CD8-positive, alpha-beta memory T cell (primary cell): ENCODE measurements around the gene KRTAP10-9. TPM values are rescaled to one million over a fixed set of nuclear protein-coding genes. Genes with fewer than 3 reads are reported as not detected.
"Not testable (repeated sequence)": the region's sequence is repeated elsewhere in the genome, so short reads cannot be mapped to it uniquely, and the experiment has no call there.

Experiments
- CTCF ChIA-PET: fragments of 350-600 bp; sonication (Branson Sonifier 250); formaldehyde crosslinking; loops from one replicate; lab custom pipeline; 2021; ENCODE audit warnings: antibody characterized with exemption; lab: Charles Lee
- POLR2A ChIA-PET: fragments of 350-600 bp; sonication (Branson Sonifier 250); formaldehyde crosslinking; loops from one replicate; lab custom pipeline; 2021; ENCODE audit warnings: antibody characterized with exemption; lab: Charles Lee
- DNase-seq, 5 donors: peaks; one replicate each; pipeline versions ENCODE4 v3.0.0 to v3.0.0-alpha.2; 2020 to 2022; ENCODE audit warnings: mixed read lengths in 1 of 5
- H3K27ac ChIP-seq: one replicate; pipeline ENCODE4 v1.7.0; 2013; ENCODE audit warnings: low read depth, mild to moderate bottlenecking, low read length, moderate library complexity
- H3K27me3 ChIP-seq: 2 replicates; pipeline ENCODE4 v1.7.0; 2013; ENCODE audit warnings: low read length, mild to moderate bottlenecking; ENCODE audit not compliant: insufficient read depth, poor library complexity, severe bottlenecking
- H3K36me3 ChIP-seq: 2 replicates; pipeline ENCODE4 v1.7.0; 2013; ENCODE audit warnings: mild to moderate bottlenecking, low read length, moderate library complexity; ENCODE audit not compliant: insufficient read depth
- H3K4me1 ChIP-seq: 2 replicates; pipeline ENCODE4 v1.7.0; 2013; ENCODE audit warnings: mild to moderate bottlenecking, low read length, moderate library complexity; ENCODE audit not compliant: insufficient read depth
- H3K4me3 ChIP-seq: 2 replicates; pipeline ENCODE4 v1.7.0; 2013; ENCODE audit warnings: mild to moderate bottlenecking, low read length
- H3K9me3 ChIP-seq: 2 replicates; pipeline ENCODE4 v1.7.0; 2013; ENCODE audit warnings: mild to moderate bottlenecking, low read length
- H3K27ac Mint-ChIP-seq, 8 donors: one replicate each; pipeline ENCODE4 v1.8.0; 2020 to 2021; ENCODE audit warnings: mixed read lengths in 8 of 8, mild to moderate bottlenecking in 6 of 8, inconsistent platforms in 3 of 8, moderate library complexity in 3 of 8
- H3K27me3 Mint-ChIP-seq, 2 donors: one replicate each; pipeline ENCODE4 v1.8.0; 2020 to 2021; ENCODE audit warnings: mixed read lengths in 2 of 2, mild to moderate bottlenecking in 1 of 2, moderate library complexity in 1 of 2
- H3K36me3 Mint-ChIP-seq, 3 donors: one replicate each; pipeline ENCODE4 v1.8.0; 2020 to 2021; ENCODE audit warnings: mixed read lengths in 3 of 3, inconsistent platforms in 1 of 3, mild to moderate bottlenecking in 1 of 3
- H3K4me1 Mint-ChIP-seq, 3 donors: one replicate each; pipeline ENCODE4 v1.8.0; 2020 to 2021; ENCODE audit warnings: mixed read lengths in 3 of 3, inconsistent platforms in 1 of 3, mild to moderate bottlenecking in 1 of 3
- H3K4me3 Mint-ChIP-seq, 7 donors: one replicate each; pipeline ENCODE4 v1.8.0; 2020 to 2021; ENCODE audit warnings: mixed read lengths in 7 of 7, mild to moderate bottlenecking in 6 of 7, moderate library complexity in 4 of 7, inconsistent platforms in 2 of 7
- H3K9me3 Mint-ChIP-seq, 5 donors: one replicate each; pipeline ENCODE4 v1.8.0; 2020 to 2022; ENCODE audit warnings: mixed read lengths in 5 of 5, mild to moderate bottlenecking in 3 of 5, moderate library complexity in 2 of 5, inconsistent platforms in 1 of 5
- polyA plus RNA-seq: library from polyadenylated mRNA; unstranded; fragments of 300-500 nt; fragmentation: Illumina TruSeq; gene quantifications from one replicate; pipeline ENCODE4 v1.2.3, GENCODE V29; 2021
- total RNA-seq, 2 experiments: library from RNA; stranded (reverse); gene quantifications; one replicate each; pipeline ENCODE4 v1.2.3, GENCODE V29; 2021

KRTAP10-9 gene
- total and polyA plus RNA-seq, 3 experiments from 2014 or later: not detected

GRCh38 chr21:44618909-44619308 lies 8.0 kb upstream of the KRTAP10-9 start:
- Mint-ChIP-seq H3K27ac (peak overlapping the region; percentile 70 to 95 (median 91)), H3K4me1 (peaks cover 45 to 64% (median 54%) of the 10 kb centered on the region in 3 donors), H3K36me3 (peaks cover 13 to 40% (median 21%) of the 10 kb centered on the region in 3 donors), H3K9me3 (peaks cover 29 to 41% (median 37%) of the 10 kb centered on the region in 5 donors), H3K4me3 (peak overlapping the region; percentile 16 to 86 (median 73)), H3K27me3 (peaks cover 0 to 2% of the 10 kb centered on the region in 2 donors)
- Histone ChIP-seq H3K9me3 (peaks cover 7% of the 10 kb centered on the region), H3K27ac (peak overlapping the region; percentile 57), H3K4me3 (peak overlapping the region; percentile 5), H3K36me3 (no peaks in the 10 kb centered on the region), H3K27me3 (no peaks in the 10 kb centered on the region), H3K4me1 (peaks cover 47% of the 10 kb centered on the region)
- peak; percentile 20 to 81 (median 70) for DNase-seq
- ChIA-PET POLR2A (interaction anchor here (1.2 to 1.9 kb wide), 2 partner anchors 35 to 39 kb away, joined by 4 to 23 read pairs; partner anchors contain the start of gene KRTAP12-3), CTCF (interaction anchor here (0.7 to 3.1 kb wide), 10 partner anchors 11 to 175 kb away, joined by 3 to 14 read pairs (median 4); partner anchors contain the start of genes KRTAP10-10, KRTAP10-5 and KRTAP12-3)

DNA sequence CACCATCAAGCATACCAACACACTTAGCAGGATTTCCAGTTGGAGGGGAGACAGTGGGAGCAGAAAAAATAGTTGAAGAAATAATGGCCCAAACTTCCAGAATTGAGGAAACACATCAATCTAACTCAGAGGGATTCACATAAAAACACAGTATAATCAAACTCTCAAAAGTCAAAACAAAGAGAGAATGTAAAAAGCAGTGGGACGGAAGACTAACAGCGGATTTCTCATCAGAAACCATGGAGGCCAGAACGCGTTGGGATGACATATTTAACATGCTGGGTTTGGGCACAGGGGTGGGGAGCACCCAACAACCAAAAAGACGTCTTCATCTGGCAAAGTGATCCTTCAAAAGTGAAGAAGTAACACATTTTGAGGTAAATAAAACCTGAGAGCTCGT lies 7.0 kb upstream of the KRTAP10-9 start:
- no peak for DNase-seq
- H3K36me3 Mint-ChIP-seq: peaks cover 15 to 48% (median 21%) of the 10 kb centered on the region in 3 donors
- Histone ChIP-seq H3K4me3 (no peak overlapping the region), H3K36me3 (no peaks in the 10 kb centered on the region), H3K27me3 (no peaks in the 10 kb centered on the region), H3K9me3 (peaks cover 7% of the 10 kb centered on the region), H3K27ac (no peak overlapping the region), H3K4me1 (peaks cover 47% of the 10 kb centered on the region)
- no peaks in the 10 kb centered on the region for H3K27me3 Mint-ChIP-seq
- peak overlapping the region in 3 of 7 donors; percentile 18 to 44 (median 20) for H3K4me3 Mint-ChIP-seq
- peaks cover 30 to 49% (median 45%) of the 10 kb centered on the region in 5 donors for H3K9me3 Mint-ChIP-seq
- H3K27ac Mint-ChIP-seq: peak overlapping the region in 7 of 8 donors; percentile 44 to 95 (median 91)
- ChIA-PET POLR2A (interaction anchor here (1.9 kb wide), 1 partner anchor 38 kb away, joined by 23 read pairs; the partner anchor contains the start of gene KRTAP12-3), CTCF (interaction anchor here (1.3 to 3.1 kb wide), 5 partner anchors 18 to 110 kb away, joined by 3 to 14 read pairs (median 5); partner anchors contain the start of genes KRTAP10-10 and KRTAP12-3)
- peaks cover 47 to 60% (median 56%) of the 10 kb centered on the region in 3 donors for H3K4me1 Mint-ChIP-seq

DNA sequence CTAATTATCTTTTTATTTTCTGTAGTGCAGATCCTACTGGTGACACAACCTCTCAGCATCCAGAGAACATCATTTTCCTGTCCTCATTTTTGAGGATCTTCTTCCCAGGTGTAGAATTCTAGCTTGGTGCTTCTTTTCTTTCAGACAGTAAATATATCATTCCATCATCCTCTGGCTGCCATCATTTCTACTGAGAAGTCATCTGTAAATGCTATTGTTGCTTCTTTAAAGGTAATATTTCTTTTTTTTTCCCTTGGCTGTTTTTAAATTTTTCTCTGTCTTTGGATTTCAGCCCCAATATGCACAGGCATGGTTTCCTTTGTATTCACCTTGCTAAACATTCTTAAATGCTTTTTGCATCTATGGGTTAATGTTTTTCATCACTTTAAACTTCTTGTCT lies 3.3 kb upstream of the KRTAP10-9 start:
- H3K9me3 Mint-ChIP-seq: peaks cover 30 to 49% (median 45%) of the 10 kb centered on the region in 5 donors
- Histone ChIP-seq H3K36me3 (no peaks in the 10 kb centered on the region), H3K27me3 (no peaks in the 10 kb centered on the region), H3K9me3 (peaks cover 7% of the 10 kb centered on the region), H3K4me3 (no peak overlapping the region), H3K4me1 (peaks cover 27% of the 10 kb centered on the region), H3K27ac (no peak overlapping the region)
- peak overlapping the region in 1 of 8 donors; percentile 12 for H3K27ac Mint-ChIP-seq
- CTCF ChIA-PET: no interaction called here
- peaks cover 44 to 52% (median 47%) of the 10 kb centered on the region in 3 donors for H3K4me1 Mint-ChIP-seq
- H3K27me3 Mint-ChIP-seq: no peaks in the 10 kb centered on the region
- peaks cover 13 to 48% (median 21%) of the 10 kb centered on the region in 3 donors for H3K36me3 Mint-ChIP-seq
- POLR2A ChIA-PET: no interaction called here
- peak overlapping the region in 1 of 7 donors; percentile 32 for H3K4me3 Mint-ChIP-seq
- DNase-seq: no peak

- peaks cover 40 to 53% (median 41%) of the 10 kb centered on the region in 3 donors for H3K4me1 Mint-ChIP-seq
- no peaks in the 10 kb centered on the region for H3K27me3 Mint-ChIP-seq
- DNase-seq: no peak
- peaks cover 7% of the 10 kb centered on the region for H3K9me3 ChIP-seq
- H3K4me3 Mint-ChIP-seq: peak overlapping the region in 2 of 7 donors; percentile 34 to 54
- H3K36me3 Mint-ChIP-seq: peaks cover 5 to 39% (median 13%) of the 10 kb centered on the region in 3 donors
- no peak overlapping the region for H3K4me3 ChIP-seq
- peaks cover 18 to 43% (median 36%) of the 10 kb centered on the region in 5 donors for H3K9me3 Mint-ChIP-seq
- H3K27ac Mint-ChIP-seq: peak overlapping the region in 3 of 8 donors; percentile 66 to 85 (median 72)
- ChIA-PET POLR2A (no interaction called here), CTCF (interaction anchor here (0.9 to 2.1 kb wide), 3 partner anchors 32 to 115 kb away, joined by 3 to 7 read pairs (median 3); partner anchors contain the start of gene KRTAP12-3)
- H3K27me3 ChIP-seq: no peaks in the 10 kb centered on the region
- H3K4me1 ChIP-seq: peaks cover 30% of the 10 kb centered on the region
- H3K27ac ChIP-seq: no peak overlapping the region
- H3K36me3 ChIP-seq: no peaks in the 10 kb centered on the region
Measured at GRCh38 chr21:44625756-44626155, 1.1 kb upstream of the KRTAP10-9 start.

DNA sequence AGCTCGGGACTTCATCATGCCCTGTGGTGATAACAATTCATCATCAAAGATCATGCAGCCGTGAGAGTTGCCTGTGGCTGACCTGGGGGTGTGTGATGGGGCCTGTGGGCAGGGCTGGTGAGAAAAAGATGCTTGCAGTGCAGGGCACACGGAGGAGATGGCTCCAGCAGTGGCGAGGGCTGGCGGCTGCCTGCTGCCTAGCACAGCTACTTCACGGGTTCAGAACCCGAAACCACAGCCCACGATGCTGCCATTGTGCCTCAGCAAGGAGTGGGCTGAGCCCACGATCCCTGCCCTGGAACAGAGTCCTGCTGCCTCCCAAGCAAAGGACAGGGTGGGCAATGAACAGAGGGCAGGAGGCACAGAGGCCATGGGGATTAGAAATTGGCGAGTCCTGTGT lies 631 bp upstream of the KRTAP10-9 start:
- Mint-ChIP-seq H3K9me3 (peaks cover 20 to 44% (median 40%) of the 10 kb centered on the region in 5 donors), H3K4me1 (peaks cover 44 to 58% (median 46%) of the 10 kb centered on the region in 3 donors), H3K27ac (peak overlapping the region in 6 of 8 donors; percentile 54 to 85 (median 78)), H3K27me3 (no peaks in the 10 kb centered on the region), H3K4me3 (peak overlapping the region in 6 of 7 donors; percentile 10 to 72 (median 55)), H3K36me3 (peaks cover 7 to 42% (median 15%) of the 10 kb centered on the region in 3 donors)
- ChIA-PET POLR2A (no interaction called here), CTCF (interaction anchor here (0.9 to 2.1 kb wide), 3 partner anchors 31 to 116 kb away, joined by 3 to 7 read pairs (median 3); partner anchors contain the start of gene KRTAP12-3)
- Histone ChIP-seq H3K4me1 (peaks cover 30% of the 10 kb centered on the region), H3K9me3 (peaks cover 7% of the 10 kb centered on the region), H3K27ac (no peak overlapping the region), H3K36me3 (no peaks in the 10 kb centered on the region), H3K27me3 (no peaks in the 10 kb centered on the region), H3K4me3 (no peak overlapping the region)
- peak in 2 of 5 donors; percentile 13 to 47 for DNase-seq

GRCh38 chr21:44627181-44627822 lies 409 bp downstream of the KRTAP10-9 start:
- Mint-ChIP-seq H3K36me3 (peaks cover 9 to 46% (median 20%) of the 10 kb centered on the region in 3 donors), H3K4me3 (peak overlapping the region in 2 of 7 donors; percentile 15 to 22), H3K4me1 (peaks cover 44 to 59% (median 46%) of the 10 kb centered on the region in 3 donors), H3K9me3 (peaks cover 28 to 52% (median 46%) of the 10 kb centered on the region in 5 donors), H3K27ac (peak overlapping the region in 5 of 8 donors; percentile 29 to 83 (median 66))
- POLR2A ChIA-PET: interaction anchor here (0.7 kb wide), 1 partner anchor 27 kb away, joined by 3 read pairs; the partner anchor contains the start of gene KRTAP12-4
- H3K27me3 Mint-ChIP-seq, H3K27ac ChIP-seq, CTCF ChIA-PET, H3K27me3 ChIP-seq, H3K9me3 ChIP-seq, H3K4me3 ChIP-seq, H3K36me3 ChIP-seq, DNase-seq: not testable (repeated sequence)
- peaks cover 30% of the 10 kb centered on the region for H3K4me1 ChIP-seq

GRCh38 chr21:44627831-44628233 lies 939 bp downstream of the KRTAP10-9 start:
- POLR2A ChIA-PET: interaction anchor here (0.7 kb wide), 1 partner anchor 27 kb away, joined by 3 read pairs; the partner anchor contains the start of gene KRTAP12-4
- CTCF ChIA-PET, H3K27ac ChIP-seq, H3K27me3 ChIP-seq, H3K36me3 ChIP-seq, H3K4me3 ChIP-seq, H3K27me3 Mint-ChIP-seq, H3K9me3 ChIP-seq, DNase-seq: not testable (repeated sequence)
- Mint-ChIP-seq H3K36me3 (peaks cover 7 to 43% (median 20%) of the 10 kb centered on the region in 3 donors), H3K9me3 (peaks cover 31 to 51% (median 45%) of the 10 kb centered on the region in 5 donors), H3K27ac (peak overlapping the region in 4 of 8 donors; percentile 8 to 66 (median 46)), H3K4me1 (peaks cover 44 to 59% (median 46%) of the 10 kb centered on the region in 3 donors), H3K4me3 (peak overlapping the region in 1 of 7 donors; percentile 15)
- peaks cover 30% of the 10 kb centered on the region for H3K4me1 ChIP-seq
